ENCODE results near the gene MITD1. TPM values are rescaled to one million over a fixed set of nuclear protein-coding genes. Genes with fewer than 3 reads are reported as not detected.

The MITD1 gene
- total RNA-seq, 2 donors from 2014 or later = 11.8 to 25.9 TPM

GRCh38 chr2:99159594-99159993, 21.3 kb downstream of the MITD1 start:
- H3K4me3 ChIP-seq = no peak overlapping the region

GRCh38 chr2:99158599-99158998, 22.3 kb downstream of the MITD1 start:
- no peaks in the 10 kb centered on the region for H3K36me3 ChIP-seq
- no peak for TF ChIP-seq CTCF (IDR thresholded peaks at IDR 0.05)
- H3K4me1 ChIP-seq = peaks cover 0 to 15% of the 10 kb centered on the region in 2 donors
- DNase-seq (ENCODE audit: low spot score) = no peak
- no peak overlapping the region for H3K27ac ChIP-seq
- H3K27me3 ChIP-seq = no peaks in the 10 kb centered on the region
- no peak overlapping the region for H3K4me3 ChIP-seq
- H3K9me3 ChIP-seq = no peaks in the 10 kb centered on the region

More at GRCh38 chr2:99159594-99159993, 21.3 kb downstream of the MITD1 start:
- no peaks in the 10 kb centered on the region for H3K36me3 ChIP-seq
- peaks cover 0 to 6% of the 10 kb centered on the region in 2 donors for H3K4me1 ChIP-seq
- H3K27me3 ChIP-seq = no peaks in the 10 kb centered on the region
- H3K9me3 ChIP-seq = no peaks in the 10 kb centered on the region
- TF ChIP-seq CTCF (IDR thresholded peaks at IDR 0.05) = no peak
- no peak for DNase-seq (ENCODE audit: low spot score)
- H3K27ac ChIP-seq = no peak overlapping the region

DNA sequence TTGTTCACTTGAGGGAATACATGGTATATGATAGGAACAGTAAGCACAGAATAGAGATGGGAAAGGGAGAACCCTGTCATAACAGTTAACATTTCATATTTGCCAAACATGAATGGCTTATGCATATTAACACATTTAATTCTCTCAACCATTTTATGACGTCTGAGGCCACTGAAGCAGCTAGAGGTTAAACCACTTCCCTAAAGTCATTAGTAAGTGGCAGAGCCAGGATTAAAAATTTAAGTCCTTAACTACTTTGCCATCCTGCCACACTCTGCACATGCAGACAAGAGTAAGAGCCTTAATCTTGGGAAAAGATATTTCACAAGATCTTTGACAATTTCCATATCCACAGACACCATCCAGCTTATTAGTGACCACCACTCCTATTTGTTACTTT, 24.0 kb downstream of the MITD1 start:
- Histone ChIP-seq H3K4me1 (peaks cover 0 to 17% of the 10 kb centered on the region in 2 donors), H3K27me3 (no peaks in the 10 kb centered on the region), H3K9me3 (no peaks in the 10 kb centered on the region), H3K36me3 (no peaks in the 10 kb centered on the region), H3K27ac (no peak overlapping the region), H3K4me3 (no peak overlapping the region)
- no peak for DNase-seq (ENCODE audit: low spot score)
- no peak for TF ChIP-seq CTCF (IDR thresholded peaks at IDR 0.05)

DNA sequence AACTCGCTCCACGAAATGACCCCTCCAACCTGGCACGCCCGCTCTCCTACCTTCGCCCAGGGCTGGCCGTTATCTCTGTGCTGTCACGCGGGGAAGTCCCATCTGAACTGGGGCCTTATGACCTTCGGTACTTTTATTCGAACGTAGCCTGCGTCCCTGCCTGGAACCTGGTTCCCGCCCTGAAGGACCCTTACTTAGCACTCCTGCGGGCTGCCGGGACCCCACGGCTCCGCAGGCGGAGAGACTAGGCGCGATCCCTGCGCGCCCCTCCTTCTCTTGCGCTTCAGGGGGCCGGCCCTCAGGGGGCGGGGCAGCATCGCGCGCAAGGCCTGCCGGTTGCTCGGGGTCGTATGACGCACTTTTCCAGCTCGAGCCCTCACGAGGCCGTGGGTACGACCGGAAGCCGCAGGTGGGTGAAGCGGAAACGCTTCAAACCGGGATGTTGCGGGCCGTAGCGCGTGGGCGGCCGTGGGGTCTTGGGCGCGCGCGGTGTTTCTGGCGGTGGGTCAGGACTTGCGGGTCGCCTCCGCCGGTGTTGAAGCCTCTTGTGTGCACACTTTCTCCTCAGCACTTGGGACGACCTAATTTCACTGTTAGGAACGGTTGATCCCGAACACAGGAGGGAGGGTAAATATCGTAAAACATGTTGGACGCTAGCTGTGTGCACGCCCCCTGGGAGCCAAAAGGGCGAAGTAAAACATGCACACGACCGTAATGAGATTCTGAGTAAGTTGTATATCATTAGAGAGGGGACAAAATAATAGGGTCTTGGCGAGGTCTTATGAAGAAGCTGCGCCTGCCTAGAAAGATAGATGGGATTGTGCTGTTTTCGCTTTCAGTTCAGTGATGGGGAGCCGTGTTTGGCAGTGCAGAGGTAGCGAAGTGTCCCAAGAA, 26.0 kb downstream of the MITD1 start, which contains the start of the genes LIPT1 and TSGA10:
Gene LIPT1 (plus strand): TSS at position 325 of the 894 bp plus-strand sequence. CDS start 6,991 bp downstream, outside the sequence.
Gene TSGA10 (minus strand): TSS at position 300 of the 894 bp plus-strand sequence. CDS start 45,503 bp downstream, outside the sequence.
- Histone ChIP-seq H3K36me3 (no peaks in the 10 kb centered on the region), H3K4me3 (peak within 1 kb of the TSS; percentile 66 to 78), H3K9me3 (no peaks in the 10 kb centered on the region), H3K27ac (peak within 1 kb of the TSS; percentile 92 to 95), H3K4me1 (peaks cover 0 to 17% of the 10 kb centered on the region in 2 donors), H3K27me3 (no peaks in the 10 kb centered on the region)
- peak; percentile 93 for DNase-seq (ENCODE audit: low spot score)
- TF ChIP-seq CTCF (IDR thresholded peaks at IDR 0.05) = peak in 1 of 2 donors; percentile 28

- Histone ChIP-seq H3K36me3 (no peaks in the 10 kb centered on the region), H3K27me3 (no peaks in the 10 kb centered on the region), H3K9me3 (no peaks in the 10 kb centered on the region), H3K4me1 (peaks cover 0 to 17% of the 10 kb centered on the region in 2 donors), H3K27ac (peak overlapping the region; percentile 92 to 95), H3K4me3 (peak overlapping the region; percentile 66 to 78)
- DNase-seq (ENCODE audit: low spot score) = no peak
- TF ChIP-seq CTCF (IDR thresholded peaks at IDR 0.05) = no peak
Measured at GRCh38 chr2:99153921-99154604, 26.8 kb downstream of the MITD1 start.
